Naive thymus-derived CD4-positive, alpha-beta T cell (primary cell): ENCODE data around the gene COIL. TPM values are rescaled to one million over a fixed set of nuclear protein-coding genes. Genes with fewer than 3 reads are reported as not detected.

Experiments
- ATAC-seq: fragments of 150-1000 bp; cut with Tn5 transposase; 2 replicates; pipeline ENCODE4 v1.10.0; 2021; ENCODE audit warnings: mild to moderate bottlenecking, moderate library complexity
- CTCF ChIA-PET: fragments of 350-600 bp; sonication (Branson Sonifier 250); formaldehyde crosslinking; loops from one replicate; lab custom pipeline; 2021; ENCODE audit warnings: antibody characterized with exemption; lab: Charles Lee
- POLR2A ChIA-PET: fragments of 350-600 bp; sonication (Branson Sonifier 250); formaldehyde crosslinking; loops from one replicate; lab custom pipeline; 2021; ENCODE audit warnings: antibody characterized with exemption, inconsistent platforms; lab: Charles Lee
- DNase-seq, 9 donors: peaks; one replicate each; pipeline versions ENCODE4 v3.0.0 to v3.0.0-alpha.2; 2020 to 2022; ENCODE audit warnings: mixed read lengths in 1 of 9
- H3K27ac ChIP-seq: one replicate; pipeline ENCODE4 v1.7.0; 2013; ENCODE audit warnings: mild to moderate bottlenecking, low read depth, low read length, moderate library complexity
- H3K27me3 ChIP-seq, 2 donors: one replicate each; pipeline ENCODE4 v1.7.0; 2013; ENCODE audit warnings: low read length in 2 of 2, mild to moderate bottlenecking in 2 of 2, moderate library complexity in 2 of 2; ENCODE audit not compliant: control insufficient read depth in 2 of 2, insufficient read depth in 2 of 2
- H3K36me3 ChIP-seq, 3 experiments: 1 replicate in 2 of 3; 2 replicates in 1 of 3; pipeline ENCODE4 v1.7.0; 2013; ENCODE audit warnings: low read length in 3 of 3, mild to moderate bottlenecking in 3 of 3, moderate library complexity in 1 of 3; ENCODE audit not compliant: insufficient read depth in 3 of 3, control insufficient read depth in 2 of 3
- H3K4me1 ChIP-seq, 2 donors: one replicate each; pipeline ENCODE4 v1.7.0; 2013; ENCODE audit warnings: low read length in 2 of 2, mild to moderate bottlenecking in 2 of 2, moderate library complexity in 1 of 2; ENCODE audit not compliant: control insufficient read depth in 2 of 2, insufficient read depth in 2 of 2
- H3K4me3 ChIP-seq: 2 replicates; pipeline ENCODE4 v1.7.0; 2013; ENCODE audit warnings: mild to moderate bottlenecking, low read length
- H3K9me3 ChIP-seq, 3 experiments: 1 replicate in 2 of 3; 2 replicates in 1 of 3; pipeline ENCODE4 v1.7.0; 2013; ENCODE audit warnings: low read length in 3 of 3; ENCODE audit not compliant: control insufficient read depth in 2 of 3
- H3K27ac Mint-ChIP-seq, 9 donors: one replicate each; pipeline ENCODE4 v1.8.0; 2020 to 2022; ENCODE audit warnings: mixed read lengths in 9 of 9, mild to moderate bottlenecking in 8 of 9, moderate library complexity in 5 of 9, inconsistent platforms in 2 of 9
- H3K27me3 Mint-ChIP-seq, 5 donors: one replicate each; pipeline ENCODE4 v1.8.0; 2021 to 2022; ENCODE audit warnings: mixed read lengths in 5 of 5, mild to moderate bottlenecking in 1 of 5
- H3K36me3 Mint-ChIP-seq, 5 donors: one replicate each; pipeline ENCODE4 v1.8.0; 2020 to 2022; ENCODE audit warnings: mixed read lengths in 5 of 5, mild to moderate bottlenecking in 3 of 5, inconsistent platforms in 1 of 5
- H3K4me1 Mint-ChIP-seq, 7 donors: one replicate each; pipeline ENCODE4 v1.8.0; 2020 to 2022; ENCODE audit warnings: mixed read lengths in 7 of 7, mild to moderate bottlenecking in 3 of 7, inconsistent platforms in 1 of 7
- H3K4me3 Mint-ChIP-seq, 10 donors: one replicate each; pipeline ENCODE4 v1.8.0; 2020 to 2022; ENCODE audit warnings: mild to moderate bottlenecking in 10 of 10, mixed read lengths in 10 of 10, moderate library complexity in 6 of 10, inconsistent platforms in 2 of 10
- H3K9me3 Mint-ChIP-seq, 11 donors: one replicate each; pipeline ENCODE4 v1.8.0; 2020 to 2022; ENCODE audit warnings: mixed read lengths in 11 of 11, mild to moderate bottlenecking in 4 of 11, inconsistent platforms in 1 of 11, moderate library complexity in 1 of 11
- intact Hi-C, 2 donors: fragments of 100-400 bp; cut with micrococcal nuclease; formaldehyde crosslinking; loops; one replicate each; pipeline ENCODE4 v1.15.1; 2023
- polyA plus RNA-seq, 2 donors: library from polyadenylated mRNA; unstranded; fragments of 300-500 nt; fragmentation: Illumina TruSeq; gene quantifications; one replicate each; pipeline ENCODE4 v1.2.3, GENCODE V29; 2021
- total RNA-seq, 6 experiments: library from RNA in 5 of 6; stranded (reverse) in 5 of 6; gene quantifications; 1 replicate in 5 of 6; 2 replicates in 1 of 6; pipeline ENCODE4 v1.2.3 and lab custom pipeline; 2021 to 2026

The COIL gene
- total and polyA plus RNA-seq, 7 experiments from 2014 or later, result 13.0 to 22.7 (median 18.6) TPM

DNA sequence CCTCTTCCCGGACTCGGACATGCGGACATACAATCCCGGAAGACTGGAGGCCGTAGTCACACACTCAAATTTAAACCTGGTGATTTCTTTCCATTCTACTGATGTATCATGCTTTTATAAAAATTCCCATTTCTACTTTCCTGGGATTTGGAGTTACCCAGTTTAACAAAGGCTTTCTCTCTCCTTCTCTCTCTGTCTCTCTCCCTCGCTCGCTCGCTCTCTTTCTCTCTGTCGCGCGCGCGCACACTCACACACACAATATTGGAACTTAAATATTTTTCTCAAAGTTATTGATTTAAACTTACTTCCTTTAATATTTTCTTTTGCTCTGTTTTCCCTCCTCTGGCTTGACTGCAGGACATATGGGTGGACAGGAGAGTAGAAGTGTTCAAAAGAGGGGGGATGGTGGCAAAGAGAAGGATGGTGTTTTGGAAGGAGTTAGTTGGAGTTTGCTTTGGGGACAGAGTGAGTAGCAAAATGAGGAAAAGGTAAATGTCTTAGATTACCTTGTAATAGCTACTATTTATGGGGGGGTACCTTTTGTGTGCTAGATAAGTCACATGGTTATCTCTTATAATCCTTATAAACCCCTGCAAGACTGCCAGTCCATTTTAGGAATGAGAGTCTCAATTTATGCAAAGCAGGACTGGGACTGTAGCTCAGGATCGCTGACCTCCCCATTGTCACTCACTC, 46.1 kb downstream of the COIL start:
- Histone ChIP-seq H3K9me3 (no peaks in the 10 kb centered on the region), H3K4me3 (peak overlapping the region; percentile 93), H3K36me3 (peaks cover 0 to 9% (median 0%) of the 10 kb centered on the region in 3 experiments), H3K27ac (peak overlapping the region; percentile 90), H3K27me3 (no peaks in the 10 kb centered on the region), H3K4me1 (peaks cover 29 to 35% of the 10 kb centered on the region in 2 donors)
- Mint-ChIP-seq H3K4me3 (peak overlapping the region; percentile 80 to 97 (median 91)), H3K9me3 (peaks cover 0 to 11% (median 5%) of the 10 kb centered on the region in 11 donors), H3K27ac (peak overlapping the region; percentile 88 to 94 (median 92)), H3K36me3 (peaks cover 0 to 34% (median 5%) of the 10 kb centered on the region in 5 donors), H3K27me3 (no peaks in the 10 kb centered on the region), H3K4me1 (peaks cover 18 to 54% (median 41%) of the 10 kb centered on the region in 7 donors)
- DNase-seq (no peak), ATAC-seq (no peak)
- ChIA-PET POLR2A (interaction anchor here (1.8 kb wide), 1 partner anchor 13 kb away, joined by 6 read pairs; no protein-coding TSS in a partner anchor), CTCF (interaction anchor here (1.1 kb wide), 2 partner anchors 26 to 168 kb away, joined by 3 to 5 read pairs; no protein-coding TSS in a partner anchor)
- intact Hi-C loops, result loop anchor here (1.0 to 5.0 kb wide), 11 partner anchors 26 to 1492 kb away; partner anchors contain the start of genes COIL (in 2 of the 2), SCPEP1 (in 2 of the 2), AKAP1 (in 1 of the 2) and C17orf67 (in 1 of the 2)

DNA sequence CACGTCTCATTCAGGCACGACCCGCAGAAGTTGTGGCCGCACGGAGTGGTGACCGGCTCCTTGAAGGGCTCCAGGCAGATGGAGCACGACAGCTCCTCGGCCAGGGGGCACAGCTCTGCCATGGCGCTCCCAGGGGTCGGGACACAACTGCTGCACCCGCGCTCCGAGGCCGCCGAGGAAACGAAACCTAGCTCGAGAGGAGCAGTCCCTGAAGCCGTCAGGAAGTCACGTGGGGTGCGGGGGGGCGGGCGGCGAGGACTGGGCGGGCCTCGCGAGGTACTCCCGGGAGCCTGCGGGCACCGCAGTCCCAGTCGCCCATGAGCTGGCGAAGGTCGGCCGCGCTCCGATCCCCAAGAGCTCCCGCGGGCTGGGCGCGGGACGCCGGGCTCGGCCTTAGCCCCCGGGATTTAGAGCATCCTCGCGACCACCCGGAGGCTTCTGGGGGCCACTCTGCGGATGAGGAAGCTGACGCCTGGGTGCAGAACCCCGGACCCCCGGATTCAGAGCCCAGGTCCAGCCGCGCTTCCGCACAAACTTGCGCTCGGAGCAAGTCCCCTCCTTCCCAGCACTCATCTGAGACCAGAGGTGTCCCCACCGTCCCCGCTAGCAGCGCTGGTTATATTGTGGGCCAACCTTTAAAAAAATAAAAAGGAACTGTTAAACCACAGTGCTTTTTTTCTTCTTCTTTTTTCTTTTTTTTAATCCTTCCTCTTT, 46.8 kb downstream of the COIL start, which contains the start of gene TRIM25:
Gene TRIM25, minus strand, starts transcription at position 183 of the 714 bp plus-strand sequence. Its CDS starts 61 bp downstream, at position 122.
- ATAC-seq (peak; percentile 91), DNase-seq (peak; percentile 57 to 90 (median 79))
- H3K4me1 ChIP-seq, result peaks cover 29 to 35% of the 10 kb centered on the region in 2 donors
- Mint-ChIP-seq H3K36me3 (peaks cover 0 to 33% (median 5%) of the 10 kb centered on the region in 5 donors), H3K27ac (peak within 1 kb of the TSS; percentile 88 to 95 (median 93)), H3K9me3 (peaks cover 0 to 11% (median 5%) of the 10 kb centered on the region in 11 donors), H3K27me3 (no peaks in the 10 kb centered on the region), H3K4me3 (peak within 1 kb of the TSS; percentile 80 to 97 (median 91)), H3K4me1 (peaks cover 20 to 52% (median 46%) of the 10 kb centered on the region in 7 donors)
- H3K27me3 ChIP-seq, result no peaks in the 10 kb centered on the region
- ChIA-PET POLR2A (interaction anchor here (0.8 to 1.8 kb wide), 5 partner anchors 13 to 321 kb away, joined by 3 to 6 read pairs (median 3); partner anchors contain the start of gene SCPEP1), CTCF (interaction anchor here (1.1 kb wide), 2 partner anchors 27 to 168 kb away, joined by 3 to 5 read pairs; no protein-coding TSS in a partner anchor)
- H3K9me3 ChIP-seq, result no peaks in the 10 kb centered on the region
- intact Hi-C loops, result loop anchor here (1.0 to 5.0 kb wide), 12 partner anchors 23 to 1492 kb away; partner anchors contain the start of genes COIL (in 2 of the 2), SCPEP1 (in 2 of the 2), AKAP1 (in 1 of the 2) and C17orf67 (in 1 of the 2)
- H3K27ac ChIP-seq, result peak within 1 kb of the TSS; percentile 90
- H3K4me3 ChIP-seq, result peak within 1 kb of the TSS; percentile 93
- H3K36me3 ChIP-seq, result peaks cover 0 to 9% (median 0%) of the 10 kb centered on the region in 3 experiments

GRCh38 chr17:56913353-56913866, 47.4 kb downstream of the COIL start:
- CTCF ChIA-PET, result interaction anchor here (1.1 kb wide), 2 partner anchors 28 to 169 kb away, joined by 3 to 5 read pairs; no protein-coding TSS in a partner anchor
- peak overlapping the region; percentile 80 to 96 (median 91) for H3K4me3 Mint-ChIP-seq
- peaks cover 26 to 55% (median 53%) of the 10 kb centered on the region in 7 donors for H3K4me1 Mint-ChIP-seq
- peak; percentile 64 for ATAC-seq
- no peak for DNase-seq
- Histone ChIP-seq H3K4me1 (peaks cover 35 to 36% of the 10 kb centered on the region in 2 donors), H3K27me3 (no peaks in the 10 kb centered on the region), H3K27ac (peak overlapping the region; percentile 90), H3K4me3 (peak overlapping the region; percentile 93), H3K9me3 (no peaks in the 10 kb centered on the region), H3K36me3 (peaks cover 0 to 13% (median 0%) of the 10 kb centered on the region in 3 experiments)
- POLR2A ChIA-PET, result interaction anchor here (0.8 to 1.8 kb wide), 5 partner anchors 12 to 321 kb away, joined by 3 to 6 read pairs (median 3); partner anchors contain the start of gene SCPEP1
- H3K9me3 Mint-ChIP-seq, result peaks cover 0 to 11% (median 5%) of the 10 kb centered on the region in 11 donors
- intact Hi-C loops, result loop anchor here (1.0 to 5.0 kb wide), 5 partner anchors 22 to 1491 kb away; partner anchors contain the start of genes MMD (in 1 of the 2), SCPEP1 (in 1 of the 2) and VEZF1 (in 1 of the 2)
- H3K27ac Mint-ChIP-seq, result peak overlapping the region; percentile 76 to 95 (median 89)
- H3K27me3 Mint-ChIP-seq, result no peaks in the 10 kb centered on the region
- H3K36me3 Mint-ChIP-seq, result peaks cover 0 to 38% (median 9%) of the 10 kb centered on the region in 5 donors

DNA sequence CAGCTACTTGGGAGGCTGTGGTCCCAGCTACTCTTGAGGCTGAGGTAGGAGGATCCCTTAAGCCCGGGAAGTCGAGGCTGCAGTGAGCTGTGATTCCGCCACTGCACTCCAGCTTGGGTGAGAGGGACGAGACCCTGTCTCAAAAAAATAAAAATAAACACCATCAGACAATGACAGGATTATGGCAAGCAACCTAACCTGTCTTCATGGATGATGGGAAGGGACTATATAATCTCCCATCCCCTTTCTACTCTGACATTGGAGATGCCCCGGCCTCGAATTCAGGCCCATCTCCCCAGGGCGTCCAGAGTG, 47.9 kb downstream of the COIL start:
- CTCF ChIA-PET, result no interaction called here

DNA sequence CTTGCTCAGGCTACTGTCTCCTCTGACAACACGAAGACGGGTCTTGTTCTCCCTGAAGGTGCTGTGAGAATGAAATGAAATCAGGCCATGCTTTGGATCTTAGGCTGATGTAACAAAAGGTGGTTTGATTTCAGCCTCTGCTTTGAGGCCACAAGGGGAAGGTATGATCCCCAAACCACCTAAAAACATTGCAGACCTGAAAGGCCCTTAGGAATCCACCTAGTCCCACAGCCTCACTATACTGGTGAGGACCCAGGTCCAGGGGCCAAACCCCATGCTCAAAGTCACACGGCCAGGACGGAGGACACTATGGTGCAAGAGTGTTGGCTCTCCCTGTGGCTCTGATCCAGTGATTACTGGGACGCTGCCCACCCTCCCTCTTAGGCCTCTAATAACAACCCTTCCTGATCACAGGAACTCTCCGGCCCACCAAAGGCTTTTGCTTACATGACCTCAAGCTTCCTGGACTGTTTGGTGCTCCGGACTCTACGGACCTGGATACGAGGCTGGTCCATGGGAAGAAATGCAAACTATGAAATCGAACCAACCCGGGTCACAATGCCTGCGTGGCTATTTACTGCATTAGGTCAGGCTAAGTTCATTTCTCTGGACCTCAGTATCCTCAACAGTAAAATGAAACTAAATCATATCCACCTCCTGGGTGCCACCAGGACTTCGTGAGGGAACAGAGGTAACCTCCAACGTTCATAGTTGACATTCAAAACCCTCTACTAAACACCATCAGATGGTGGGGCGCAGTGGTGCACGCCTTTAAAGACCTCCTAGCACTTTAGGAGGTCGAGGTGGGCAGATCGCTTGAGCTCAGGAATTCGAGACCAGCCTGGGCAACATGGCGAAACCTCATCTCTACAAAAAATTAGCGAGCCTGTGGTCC, 48.5 kb downstream of the COIL start:
- peaks cover 29 to 65% (median 57%) of the 10 kb centered on the region in 7 donors for H3K4me1 Mint-ChIP-seq
- H3K9me3 ChIP-seq, result no peaks in the 10 kb centered on the region
- peak overlapping the region; percentile 93 for H3K4me3 ChIP-seq
- no peak for ATAC-seq
- H3K27ac ChIP-seq, result peak overlapping the region; percentile 90
- peaks cover 0 to 3% (median 0%) of the 10 kb centered on the region in 11 donors for H3K9me3 Mint-ChIP-seq
- peaks cover 35 to 36% of the 10 kb centered on the region in 2 donors for H3K4me1 ChIP-seq
- no peak for DNase-seq
- CTCF ChIA-PET, result interaction anchor here (0.7 kb wide), 1 partner anchor 319 kb away, joined by 3 read pairs; no protein-coding TSS in a partner anchor
- H3K27me3 ChIP-seq, result no peaks in the 10 kb centered on the region
- intact Hi-C loops, result loop anchor here (5.0 kb wide), 4 partner anchors 65 to 1490 kb away; partner anchors contain the start of genes MMD (in 1 of the 2), SCPEP1 (in 1 of the 2) and VEZF1 (in 1 of the 2)
- H3K27me3 Mint-ChIP-seq, result no peaks in the 10 kb centered on the region
- H3K4me3 Mint-ChIP-seq, result peak overlapping the region; percentile 80 to 96 (median 91)
- POLR2A ChIA-PET, result interaction anchor here (0.6 to 1.0 kb wide), 2 partner anchors 77 to 392 kb away, joined by 3 to 5 read pairs; no protein-coding TSS in a partner anchor
- peaks cover 4 to 37% (median 14%) of the 10 kb centered on the region in 5 donors for H3K36me3 Mint-ChIP-seq
- H3K27ac Mint-ChIP-seq, result peak overlapping the region; percentile 64 to 94 (median 89)
- peaks cover 0 to 24% (median 0%) of the 10 kb centered on the region in 3 experiments for H3K36me3 ChIP-seq

More for the DNA sequence above, 47.9 kb downstream of the COIL start:
- peaks cover 0 to 18% (median 0%) of the 10 kb centered on the region in 3 experiments for H3K36me3 ChIP-seq
- ATAC-seq (no peak), DNase-seq (no peak)
- no peaks in the 10 kb centered on the region for H3K9me3 ChIP-seq
- peaks cover 0 to 9% (median 4%) of the 10 kb centered on the region in 11 donors for H3K9me3 Mint-ChIP-seq
- peaks cover 29 to 60% (median 57%) of the 10 kb centered on the region in 7 donors for H3K4me1 Mint-ChIP-seq
- H3K36me3 Mint-ChIP-seq, result peaks cover 0 to 39% (median 9%) of the 10 kb centered on the region in 5 donors
- H3K27ac Mint-ChIP-seq, result peak overlapping the region; percentile 76 to 95 (median 92)
- intact Hi-C loops, result loop anchor here (1.0 to 5.0 kb wide), 5 partner anchors 22 to 1491 kb away; partner anchors contain the start of genes MMD (in 1 of the 2), SCPEP1 (in 1 of the 2) and VEZF1 (in 1 of the 2)
- H3K4me3 ChIP-seq, result peak overlapping the region; percentile 93
- H3K27me3 ChIP-seq, result no peaks in the 10 kb centered on the region
- H3K4me3 Mint-ChIP-seq, result peak overlapping the region; percentile 80 to 96 (median 91)
- H3K27me3 Mint-ChIP-seq, result no peaks in the 10 kb centered on the region
- H3K27ac ChIP-seq, result peak overlapping the region; percentile 90
- POLR2A ChIA-PET, result interaction anchor here (1.0 kb wide), 1 partner anchor 78 kb away, joined by 5 read pairs; no protein-coding TSS in a partner anchor
- H3K4me1 ChIP-seq, result peaks cover 35 to 36% of the 10 kb centered on the region in 2 donors
